ENCODE data around the gene DAB1.
"Not testable (repeated sequence)": the region's sequence is repeated elsewhere in the genome, so short reads cannot be mapped to it uniquely, and the experiment has no call there.

Gene DAB1

DNA sequence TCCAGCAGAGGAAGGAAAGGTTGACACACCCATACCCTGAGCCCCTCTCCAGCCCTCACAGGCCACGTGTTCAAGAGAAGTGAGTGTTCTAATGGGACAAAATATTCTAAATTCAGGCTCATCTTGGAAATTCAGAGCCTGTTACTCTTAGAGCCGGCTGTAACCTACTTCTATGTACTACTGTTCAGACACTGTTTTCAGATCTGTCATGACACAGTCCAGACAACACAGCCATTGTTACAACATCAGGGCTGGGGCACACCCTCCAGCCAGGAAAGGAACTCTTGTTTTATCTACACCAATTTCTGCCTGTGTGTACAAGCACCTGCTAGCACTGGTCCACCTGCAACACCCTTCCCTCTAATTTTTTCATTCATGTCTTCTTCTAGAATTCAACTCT is 312.7 kb downstream of the DAB1 start:
- DNase-seq: no peak

GRCh38 chr1:57109883-57110282 is 314.0 kb downstream of the DAB1 start:
- DNase-seq: no peak

- DNase-seq: no peak
Measured at GRCh38 chr1:57109247-57109646, 314.6 kb downstream of the DAB1 start.

GRCh38 chr1:57106296-57106695 is 317.6 kb downstream of the DAB1 start:
- DNase-seq: no peak

- DNase-seq: no peak
Measured at GRCh38 chr1:57102561-57103326, 321.1 kb downstream of the DAB1 start.

GRCh38 chr1:57101209-57101608 is 322.7 kb downstream of the DAB1 start:
- DNase-seq: no peak

GRCh38 chr1:57094749-57095148 is 329.1 kb downstream of the DAB1 start:
- DNase-seq: no peak

- no peak for DNase-seq
Measured at GRCh38 chr1:57093122-57093521, 330.7 kb downstream of the DAB1 start.

DNA sequence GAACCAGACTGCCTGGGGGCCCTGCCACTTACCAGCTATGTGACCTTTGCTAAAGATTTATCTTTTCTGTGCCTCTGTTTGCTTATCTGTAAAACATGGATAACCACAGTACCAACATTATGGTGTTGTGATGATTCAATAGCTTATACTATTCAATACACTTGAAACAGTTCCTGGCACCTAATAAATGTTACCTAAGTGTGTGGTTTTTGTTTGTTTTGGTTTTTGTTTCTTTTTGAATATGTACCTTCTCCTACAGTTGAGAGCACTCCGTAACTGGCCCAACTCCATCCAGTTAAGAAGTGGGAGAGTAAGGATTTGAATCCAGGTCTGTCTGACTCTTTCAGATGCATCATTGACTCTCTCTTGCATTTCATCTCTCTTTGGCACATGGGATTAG is 332.2 kb downstream of the DAB1 start:
- DNase-seq: no peak

- no peak for DNase-seq
Measured at GRCh38 chr1:57089855-57090254, 334.0 kb downstream of the DAB1 start.

DNA sequence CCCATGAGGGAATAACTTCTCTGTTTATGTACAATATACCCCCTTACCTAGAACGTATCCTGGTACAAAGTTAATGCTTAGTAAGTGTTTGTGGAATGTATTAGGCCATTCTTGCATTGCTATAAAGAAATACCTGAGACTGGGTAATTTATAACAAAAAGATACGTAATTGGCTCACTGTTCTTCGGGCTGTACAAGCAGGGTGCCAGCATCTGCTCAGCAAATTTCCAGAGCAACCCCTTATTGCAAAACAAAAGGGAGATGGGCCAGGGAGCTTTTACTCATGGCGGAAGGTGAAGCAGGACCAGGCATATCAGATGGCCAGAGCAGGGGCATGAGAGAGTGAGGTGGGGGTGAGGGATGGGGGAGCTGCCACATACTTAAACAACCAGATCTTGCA is 334.6 kb downstream of the DAB1 start:
- DNase-seq: no peak

DNA sequence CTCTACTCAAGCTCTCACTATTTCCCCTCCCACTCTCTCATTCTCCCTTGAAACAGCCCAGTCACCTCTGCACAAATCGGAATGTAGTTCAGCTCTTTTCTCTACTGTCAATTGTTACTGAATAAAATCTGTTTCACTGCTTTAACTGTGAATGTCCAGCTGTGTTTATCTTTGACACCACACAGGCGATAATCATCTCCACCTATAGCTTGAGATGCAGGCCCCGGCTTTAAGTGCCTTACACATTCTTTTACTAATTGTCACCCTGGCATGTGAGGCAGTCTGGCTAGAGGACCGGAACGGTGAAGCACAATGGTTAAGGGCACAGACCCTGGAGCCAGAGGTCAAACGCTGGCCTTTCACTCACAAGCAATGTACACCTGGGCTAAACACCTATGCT is 335.2 kb downstream of the DAB1 start:
- no peak for DNase-seq

- DNase-seq: not testable (repeated sequence)
Measured at GRCh38 chr1:57087660-57088059, 336.2 kb downstream of the DAB1 start.

- no peak for DNase-seq
Measured at GRCh38 chr1:57086154-57086553, 337.7 kb downstream of the DAB1 start.

DNA sequence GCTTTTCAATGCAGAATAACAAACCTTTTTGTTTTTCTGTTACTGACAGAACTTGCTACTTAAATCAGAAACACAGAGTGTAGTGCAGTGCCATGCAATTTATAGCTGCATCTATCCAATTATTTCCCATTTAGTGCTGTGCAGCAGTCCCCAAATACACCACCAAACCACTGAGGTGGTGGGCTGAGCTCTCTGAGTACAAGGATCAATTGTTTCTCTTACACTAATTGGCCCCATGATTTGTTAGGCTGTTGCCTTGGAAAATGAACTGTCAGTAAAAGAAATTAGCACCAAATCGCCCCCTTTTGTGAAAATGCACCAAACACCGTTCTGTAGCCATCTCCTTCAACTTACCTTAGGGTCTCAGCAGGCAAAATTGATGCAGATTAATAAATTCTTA is 339.2 kb downstream of the DAB1 start:
- no peak for DNase-seq

- DNase-seq: no peak
Measured at GRCh38 chr1:57082711-57083439, 341.0 kb downstream of the DAB1 start.

DNA sequence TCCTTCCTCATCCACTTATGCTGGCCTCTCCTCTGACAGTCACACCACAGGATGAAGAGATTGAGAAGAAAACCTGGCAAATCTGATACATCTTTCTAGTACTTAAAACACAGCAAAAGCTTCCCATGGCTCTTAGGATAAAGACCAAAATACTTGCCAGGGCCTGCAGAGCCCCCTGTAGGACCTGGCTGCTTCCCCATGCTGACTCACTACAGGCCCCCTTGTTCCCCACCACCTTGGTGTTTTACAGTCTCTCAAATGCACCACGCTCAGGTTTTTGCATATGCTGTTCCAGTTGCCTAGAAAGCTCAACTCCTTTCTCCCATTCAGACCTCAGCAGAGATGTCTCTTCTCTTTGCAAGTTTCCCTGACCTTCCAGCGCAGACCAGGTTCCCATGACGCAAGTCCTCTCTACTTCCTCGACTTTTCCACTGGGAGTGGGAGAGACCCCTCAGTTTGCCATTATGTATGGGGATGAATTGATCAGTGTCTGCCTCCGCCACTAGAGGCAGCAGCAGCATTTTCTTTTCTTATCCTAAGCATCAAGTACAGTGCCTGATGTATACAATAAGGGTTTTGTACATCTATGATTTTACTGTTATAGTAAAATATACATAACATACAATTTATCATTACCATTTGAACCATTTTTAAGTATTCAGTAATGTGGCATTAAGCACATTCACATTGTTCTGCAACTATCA is 344.3 kb downstream of the DAB1 start:
- no peak for DNase-seq

DNA sequence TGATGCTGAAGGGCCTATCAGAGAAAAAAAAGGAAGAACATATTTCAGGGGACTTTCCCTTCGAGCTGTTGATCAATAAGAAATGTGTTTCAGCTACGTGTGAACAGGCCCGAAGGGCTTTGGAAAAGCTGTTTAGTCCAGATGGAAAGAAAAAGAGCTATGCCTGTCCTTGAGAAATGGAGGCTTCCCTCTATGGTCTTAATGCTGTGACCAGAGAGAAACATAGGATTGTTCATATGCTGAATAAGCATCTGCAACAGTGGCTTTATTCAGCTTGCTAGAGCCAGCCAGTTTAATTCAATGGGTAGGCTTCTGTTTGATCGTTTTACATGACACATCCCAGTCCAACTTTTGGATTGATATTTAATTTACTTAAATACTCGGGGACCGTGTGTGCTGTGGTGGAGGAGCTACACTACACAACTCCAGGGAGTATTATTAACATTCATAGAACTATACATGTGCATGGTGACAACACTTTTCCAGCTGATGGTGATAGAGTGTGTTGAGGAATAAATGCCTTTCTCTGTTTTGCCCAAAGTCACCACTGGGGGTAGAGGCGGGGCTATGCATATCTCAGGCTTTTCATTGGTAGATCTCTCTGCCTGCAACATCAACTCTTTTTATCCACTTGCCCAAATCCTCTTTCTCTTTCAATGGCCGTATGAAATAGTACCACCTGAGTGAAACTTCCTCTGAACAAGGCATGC is 351.3 kb downstream of the DAB1 start:
- DNase-seq: no peak

- no peak for DNase-seq
Measured at GRCh38 chr1:57067863-57068262, 356.0 kb downstream of the DAB1 start.

GRCh38 chr1:57066980-57067610 is 356.8 kb downstream of the DAB1 start:
- DNase-seq: no peak

DNA sequence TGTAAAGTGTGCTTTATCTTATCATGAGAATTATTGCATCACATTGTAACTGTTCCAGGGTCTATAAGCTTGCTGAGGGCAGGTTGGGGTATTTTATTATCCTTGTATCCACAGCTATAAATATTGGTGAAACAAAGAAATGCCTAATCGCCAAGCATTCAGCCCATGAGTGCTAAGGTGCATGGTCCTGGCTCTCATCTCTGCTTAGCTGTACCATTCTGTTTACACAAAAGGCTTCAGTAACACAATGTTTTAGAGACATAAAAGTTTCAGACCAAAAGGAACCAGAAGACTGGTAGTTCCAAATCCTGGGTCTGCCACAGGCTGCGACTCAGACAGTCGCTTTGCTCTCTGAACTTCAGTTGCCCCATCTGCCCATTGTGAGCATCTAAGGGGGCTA is 358.4 kb downstream of the DAB1 start:
- no peak for DNase-seq

DNA sequence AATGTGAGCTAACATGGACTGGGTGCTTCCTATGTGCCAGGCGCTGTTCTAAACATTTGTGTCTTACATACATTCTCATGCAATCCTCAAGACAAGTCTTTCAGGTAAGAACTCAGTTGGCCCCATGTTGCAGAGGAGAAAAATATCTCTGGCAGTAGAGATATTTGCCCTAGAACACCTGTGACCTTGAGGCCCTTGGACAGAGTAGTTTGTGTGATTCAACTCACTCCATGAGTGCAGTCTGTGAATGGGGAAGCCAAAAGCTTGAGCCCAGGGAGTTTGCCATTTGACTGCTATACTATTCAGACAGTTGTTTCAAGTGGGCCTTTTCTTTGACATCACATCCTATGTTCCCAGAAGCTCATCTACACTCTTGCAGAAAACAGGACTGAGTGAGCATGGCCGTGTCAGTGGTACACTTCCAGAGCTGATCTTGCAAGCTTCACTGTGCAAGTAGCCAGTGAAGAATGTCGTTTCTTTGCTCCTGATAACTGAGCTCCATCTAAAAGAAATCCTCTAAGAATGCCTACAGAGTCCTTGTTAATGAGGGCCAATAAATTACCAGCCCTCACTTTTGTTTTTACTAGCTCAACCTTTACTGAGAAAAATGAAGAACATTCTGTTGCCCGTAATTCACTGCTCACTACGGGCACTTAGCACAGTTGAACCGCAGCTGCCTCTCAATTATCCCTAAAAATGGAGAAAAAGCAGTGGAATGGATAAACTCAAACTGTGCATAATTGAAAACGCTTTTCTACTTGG is 359.3 kb downstream of the DAB1 start:
- no peak for DNase-seq
